Measurements from ENCODE around the gene DLGAP4. TPM values are rescaled to one million over a fixed set of nuclear protein-coding genes. Genes with fewer than 3 reads are reported as not detected.

DLGAP4 gene
- total and polyA plus RNA-seq, 2 of the 13 experiments (the other 11 are each of a cell fraction or from before 2014, with no cell fraction given) = 15.2 to 26.7 TPM

GRCh38 chr20:36573798-36574365 is 267.7 kb downstream of the DLGAP4 start (continued):
- TF ChIP-seq ZNF503 (CRISPR knock-in tag; IDR thresholded peaks at IDR 0.05) (peak; percentile 11; the same call in 1 of the 2 replicates), SMAD9 (CRISPR knock-in tag; IDR thresholded peaks at IDR 0.05) (no peak), CENPBD1 (CRISPR knock-in tag; IDR thresholded peaks at IDR 0.05; ENCODE audit: borderline replicate concordance, low read depth) (no peak), ZMYM3 (CRISPR knock-in tag; IDR thresholded peaks at IDR 0.05) (no peak), POLR2A (IDR thresholded peaks at IDR 0.05; ENCODE audit: insufficient read depth in 1 of 2, low read depth in 2 of 2, low read length in 2 of 2) (peak in 1 of 2 experiments; percentile 5; a peak in 2 of 4 replicates), REL (CRISPR knock-in tag; conservative IDR thresholded peaks at IDR 0.05) (peak; percentile 0; the same call in 1 of the 2 replicates), ZBTB7A (CRISPR knock-in tag; IDR thresholded peaks at IDR 0.05) (peak; percentile 49), NFAT5 (CRISPR knock-in tag; IDR thresholded peaks at IDR 0.05) (0 out of 2 replicates have a peak, but pooled peaks have one; percentile 30), EHMT2 (IDR thresholded peaks at IDR 0.05; ENCODE audit: borderline replicate concordance, low read depth, low read length) (no peak), KMT2B (CRISPR knock-in tag; IDR thresholded peaks at IDR 0.05) (0 out of 2 replicates have a peak, but pooled peaks have one; percentile 1), ZIK1 (CRISPR knock-in tag; IDR thresholded peaks at IDR 0.05; ENCODE audit: borderline replicate concordance, low read depth) (0 out of 2 replicates have a peak, but pooled peaks have one; percentile 22), HNF4G (IDR thresholded peaks at IDR 0.05; ENCODE audit: borderline replicate concordance, low read depth, low read length) (no peak), HNF4G (CRISPR knock-in tag; IDR thresholded peaks at IDR 0.05; ENCODE audit: borderline replicate concordance, low read depth) (no peak), ZNF775 (CRISPR knock-in tag; IDR thresholded peaks at IDR 0.05; ENCODE audit: borderline replicate concordance) (no peak), ZNF367 (CRISPR knock-in tag; IDR thresholded peaks at IDR 0.05; ENCODE audit: borderline replicate concordance) (peak; percentile 12; the same call in 1 of the 2 replicates), DZIP1 (CRISPR knock-in tag; IDR thresholded peaks at IDR 0.05) (peak; percentile 74; the same call in 1 of the 2 replicates), PRPF4 (IDR thresholded peaks at IDR 0.05; ENCODE audit: low read depth, low read length, poor library complexity, severe bottlenecking) (no peak), ZBTB7B (CRISPR knock-in tag; IDR thresholded peaks at IDR 0.05) (peak; percentile 89), SUZ12 (IDR thresholded peaks at IDR 0.05; ENCODE audit: low read depth, low read length) (no peak), SALL1 (CRISPR knock-in tag; IDR thresholded peaks at IDR 0.05) (0 out of 2 replicates have a peak, but pooled peaks have one; percentile 35)

Data from HepG2 (cell line).